Stimulated activated CD4-positive, alpha-beta T cell treated with anti-CD3 and anti-CD28 coated beads, Interleukin-12 subunit alpha, Interleukin-12 subunit beta, amount 100 ng/mL, for 48 hours (primary cell): ENCODE results near the gene WNT1.
A peak's percentile ranks its signal among the peaks of the same experiment; 100 is the strongest.

ENCODE experiments used
- DNase-seq, 3 donors: peaks; one replicate each; pipeline ENCODE4 v3.0.0-alpha.2; 2020; ENCODE audit warnings: low read depth in 2 of 3, low spot score in 1 of 3

WNT1 gene

GRCh38 chr12:49000346-49000745 is 22.2 kb downstream of the WNT1 start:
- no peak for DNase-seq

- no peak for DNase-seq
These were observed 30.8 kb downstream of the WNT1 start for GRCh38 chr12:49008943-49009342.

GRCh38 chr12:49010092-49010668 is 32.1 kb downstream of the WNT1 start:
- DNase-seq, result no peak

GRCh38 chr12:49012739-49013138 is 34.6 kb downstream of the WNT1 start:
- no peak for DNase-seq

DNA sequence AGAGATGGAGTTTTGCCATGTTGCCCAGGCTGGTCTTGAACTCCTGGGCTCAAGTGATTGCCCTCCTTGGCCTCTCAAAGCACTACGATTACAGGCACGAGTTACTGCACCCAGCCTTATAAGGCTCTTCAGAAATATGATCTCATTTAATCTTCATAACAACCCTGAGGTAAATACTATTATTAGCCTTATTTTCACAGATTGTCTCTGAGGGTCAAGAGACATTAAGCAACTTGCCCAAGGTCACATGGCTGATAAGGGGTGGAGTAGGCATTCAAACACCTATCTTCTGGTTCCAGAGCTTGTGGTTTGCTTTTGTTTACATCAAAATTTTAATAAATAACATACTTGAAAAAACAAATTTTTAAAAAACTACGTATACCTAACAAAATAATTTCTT is 35.3 kb downstream of the WNT1 start:
- no peak for DNase-seq

- no peak for DNase-seq
These were observed 36.4 kb downstream of the WNT1 start for GRCh38 chr12:49014547-49014946.

DNA sequence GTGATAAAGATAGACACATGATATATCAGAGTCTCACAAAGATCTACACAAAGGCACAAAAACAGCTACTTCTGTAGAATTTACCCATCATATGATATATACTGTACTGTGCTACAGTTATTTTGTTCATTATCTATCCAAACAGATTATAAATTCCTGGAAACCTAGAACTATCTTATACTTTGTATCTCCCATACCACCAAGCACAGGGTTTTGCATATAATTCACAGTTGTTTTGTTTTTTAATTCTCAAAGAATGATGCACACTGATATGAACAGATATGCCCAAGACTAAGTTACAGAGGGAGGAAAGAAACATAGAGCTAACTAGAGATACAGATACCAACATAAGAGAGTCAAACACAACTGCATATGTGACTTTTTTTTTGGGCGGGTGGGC is 37.1 kb downstream of the WNT1 start:
- no peak for DNase-seq

DNA sequence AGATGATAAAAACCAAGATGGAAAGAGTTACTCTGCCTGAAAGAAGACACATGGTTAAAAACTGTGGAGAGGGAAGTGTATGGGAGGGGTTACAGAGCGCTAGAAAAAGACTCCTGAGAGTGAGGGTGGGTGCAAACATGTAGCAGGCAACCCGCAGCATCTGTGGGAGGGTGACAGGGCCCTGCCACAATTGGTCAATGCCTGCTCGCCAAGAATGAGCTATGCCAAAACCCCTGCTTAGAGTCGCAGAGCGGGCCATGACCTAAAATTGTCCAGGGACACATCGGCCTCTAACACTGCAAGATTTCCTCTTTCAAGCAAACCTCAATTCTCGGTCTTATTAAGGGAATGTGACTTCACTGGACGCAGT is 39.8 kb downstream of the WNT1 start:
- peak; percentile 35 to 40 (median 35) for DNase-seq

DNA sequence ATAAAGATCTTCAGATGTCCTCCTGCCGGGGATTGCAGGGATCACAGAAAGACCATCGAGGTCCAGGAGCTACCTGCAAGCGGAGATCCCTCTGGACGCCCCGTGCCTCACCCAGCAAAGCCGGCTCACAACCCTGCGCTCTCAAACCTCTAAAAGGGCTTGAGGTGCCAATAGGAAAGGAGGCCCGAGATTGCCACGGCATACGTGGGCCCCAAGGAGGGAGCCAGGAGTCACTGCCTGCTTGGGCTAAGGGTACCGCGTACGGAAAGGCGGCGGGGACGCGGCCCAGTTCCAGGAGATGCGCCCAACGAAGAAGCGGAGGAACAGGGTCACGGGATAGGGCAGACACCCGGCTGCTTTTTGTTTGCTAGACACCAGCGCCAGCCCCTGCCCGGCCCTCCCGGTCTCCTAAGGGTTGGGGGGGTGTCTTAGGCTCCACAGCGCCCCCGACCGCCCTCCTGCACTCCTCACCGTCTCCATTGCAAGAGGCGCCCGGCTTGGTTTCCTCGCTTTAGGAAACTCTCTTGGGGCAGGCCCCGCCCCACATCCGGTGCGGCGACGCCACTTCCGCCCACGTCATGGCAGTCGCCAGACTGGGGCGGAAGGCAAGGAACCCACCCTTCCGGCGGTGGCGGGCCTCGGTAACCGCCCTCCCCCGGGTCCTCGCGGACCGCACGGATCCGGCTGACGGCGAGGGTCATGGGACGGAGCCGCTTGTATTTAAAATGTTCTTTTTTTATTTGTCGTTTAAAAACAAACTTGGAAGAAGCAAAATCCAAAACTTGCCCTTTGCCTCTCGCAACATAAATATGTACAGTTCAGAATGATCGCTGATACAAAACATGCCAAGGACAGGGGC is 40.4 kb downstream of the WNT1 start, which contains the start of gene PRKAG1:
Gene PRKAG1 (minus strand): TSS at position 516 of the 859 bp plus-strand sequence. CDS start 36 bp downstream, at position 480.
- peak; percentile 88 to 90 (median 89) for DNase-seq

DNA sequence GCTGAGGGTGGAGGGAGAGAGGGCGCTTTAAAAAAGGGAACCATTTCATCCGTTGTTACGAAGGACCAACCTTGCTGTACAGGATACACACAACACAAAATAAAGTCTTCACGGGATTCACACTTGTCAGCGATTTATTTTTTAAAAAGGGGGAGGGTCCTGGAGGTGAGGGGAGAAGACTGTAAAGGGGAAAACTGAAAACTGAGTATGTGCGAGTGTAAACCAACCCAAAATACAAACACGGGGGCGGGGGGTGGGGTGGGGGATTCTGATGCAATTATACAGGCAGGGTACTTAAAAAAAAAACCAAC is 41.0 kb downstream of the WNT1 start:
- DNase-seq, result no peak

- DNase-seq, result peak in 1 of 3 donors; percentile 24
These were observed 41.6 kb downstream of the WNT1 start for GRCh38 chr12:49019443-49020324.

- no peak for DNase-seq
These were observed 42.3 kb downstream of the WNT1 start for GRCh38 chr12:49020441-49020840.

GRCh38 chr12:49021292-49021915 is 43.3 kb downstream of the WNT1 start:
- DNase-seq, result no peak

DNA sequence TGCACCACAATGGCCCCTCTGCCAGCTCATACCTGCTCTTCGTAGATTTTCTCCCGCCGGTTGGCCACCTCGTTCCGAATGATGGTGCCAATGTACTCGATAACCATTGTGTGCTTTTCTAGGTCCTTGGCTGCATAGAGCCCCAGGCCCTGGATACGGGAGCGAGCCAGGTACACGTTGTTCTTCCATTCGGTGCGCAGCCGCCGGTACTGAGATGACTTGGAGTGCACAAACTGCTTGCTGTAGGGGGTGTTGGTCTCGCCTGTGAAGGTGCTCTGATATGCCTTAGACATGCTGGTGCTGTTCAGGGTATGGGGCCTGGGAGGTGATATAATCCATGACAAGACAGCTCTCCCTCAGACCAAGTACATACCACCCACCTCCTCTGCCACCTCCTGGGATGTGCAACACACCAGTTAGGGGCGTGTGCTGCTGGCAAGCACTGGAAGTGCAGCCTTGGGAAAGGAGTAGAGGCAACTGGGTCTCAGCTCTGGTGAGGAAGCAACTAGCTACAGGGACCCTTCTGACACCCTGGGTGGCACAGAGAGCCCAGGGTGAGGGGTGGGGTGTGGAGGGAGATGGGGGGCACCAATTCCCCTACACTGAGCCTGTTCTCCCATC is 44.5 kb downstream of the WNT1 start:
- DNase-seq, result no peak

GRCh38 chr12:49023812-49024211 is 45.7 kb downstream of the WNT1 start:
- DNase-seq, result no peak

GRCh38 chr12:49024543-49024942 is 46.4 kb downstream of the WNT1 start:
- DNase-seq, result no peak

DNA sequence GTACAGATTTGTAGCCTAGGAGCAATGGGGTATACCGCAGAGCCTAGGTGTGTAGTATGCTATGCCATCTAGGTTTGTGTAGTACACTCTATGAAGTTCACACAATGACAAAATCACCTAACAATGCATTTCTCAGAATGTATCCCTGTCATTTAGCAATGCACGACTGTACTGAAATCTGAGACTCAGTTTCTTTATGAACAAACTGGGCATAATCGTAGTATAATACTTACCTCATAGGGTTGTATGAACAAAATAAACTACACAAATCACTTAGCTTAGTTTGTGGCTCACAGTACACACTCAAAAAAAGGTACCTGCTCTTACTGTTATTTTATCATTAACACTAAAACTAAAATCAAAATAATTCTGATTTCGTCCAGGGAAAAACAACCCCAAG is 47.3 kb downstream of the WNT1 start:
- DNase-seq, result no peak

- DNase-seq, result no peak
These were observed 48.0 kb downstream of the WNT1 start for GRCh38 chr12:49026101-49026500.

- DNase-seq, result no peak
These were observed 48.8 kb downstream of the WNT1 start for GRCh38 chr12:49026678-49027480.
